ENCODE results near the gene LIMS2. TPM values are rescaled to one million over a fixed set of nuclear protein-coding genes. Genes with fewer than 3 reads are reported as not detected.

The LIMS2 gene
- total RNA-seq, 1 donor from 2014 or later, result 171 TPM

- Mint-ChIP-seq H3K9me3 (ENCODE audit: low read depth) (no peaks in the 10 kb centered on the region), H3K4me1 (ENCODE audit: low read depth) (peaks cover 54% of the 10 kb centered on the region), H3K27ac (ENCODE audit: unreplicated experiment) (peak overlapping the region; percentile 5), H3K36me3 (ENCODE audit: low read depth) (peaks cover 15% of the 10 kb centered on the region), H3K27me3 (ENCODE audit: low read depth) (no peaks in the 10 kb centered on the region), H3K4me3 (ENCODE audit: unreplicated experiment) (no peak overlapping the region)
- no peak for TF ChIP-seq CTCF (IDR thresholded peaks at IDR 0.05)
- DNase-seq (ENCODE audit: low spot score), result no peak
Measured at GRCh38 chr2:127704641-127705390, 29.5 kb upstream of the LIMS2 start.

- H3K36me3 Mint-ChIP-seq (ENCODE audit: low read depth), result peaks cover 8% of the 10 kb centered on the region
- no peak overlapping the region for H3K27ac Mint-ChIP-seq (ENCODE audit: unreplicated experiment)
- TF ChIP-seq CTCF (IDR thresholded peaks at IDR 0.05), result no peak
- H3K4me3 Mint-ChIP-seq (ENCODE audit: unreplicated experiment), result no peak overlapping the region
- H3K27me3 Mint-ChIP-seq (ENCODE audit: low read depth), result no peaks in the 10 kb centered on the region
- no peak for DNase-seq (ENCODE audit: low spot score)
- no peaks in the 10 kb centered on the region for H3K9me3 Mint-ChIP-seq (ENCODE audit: low read depth)
- H3K4me1 Mint-ChIP-seq (ENCODE audit: low read depth), result peaks cover 50% of the 10 kb centered on the region
Measured at GRCh38 chr2:127703282-127703681, 28.0 kb upstream of the LIMS2 start.

DNA sequence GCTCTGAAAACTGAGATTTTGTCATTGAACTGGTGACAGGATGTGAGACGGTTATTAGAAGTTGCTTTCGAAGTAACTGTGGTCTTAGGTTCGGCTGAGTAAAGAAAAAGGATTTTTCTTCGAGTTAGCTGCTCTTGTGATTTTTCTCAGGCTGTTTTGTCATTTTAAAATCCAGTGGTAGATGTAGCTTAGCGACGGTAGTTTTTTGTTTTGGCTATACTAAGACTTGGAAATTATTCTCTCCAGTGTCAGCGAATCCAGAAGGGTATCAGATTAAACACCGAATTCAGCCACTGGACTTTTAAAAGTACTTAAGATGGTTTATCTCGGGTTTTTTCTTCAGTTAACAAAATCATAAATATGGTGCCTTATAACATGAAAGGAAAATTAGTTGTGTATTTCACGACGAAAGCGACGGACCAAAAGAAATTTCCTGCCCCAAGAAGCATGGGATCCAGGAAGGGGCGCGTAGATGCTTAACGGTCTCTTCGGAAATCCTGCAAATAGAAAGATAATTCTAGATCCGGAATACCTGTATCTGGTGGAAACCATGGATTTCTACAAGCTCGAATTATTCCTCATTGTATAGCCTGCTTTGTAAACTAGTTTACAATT lies 27.2 kb upstream of the LIMS2 start:
- no peak for DNase-seq (ENCODE audit: low spot score)
- Mint-ChIP-seq H3K27me3 (ENCODE audit: low read depth) (no peaks in the 10 kb centered on the region), H3K27ac (ENCODE audit: unreplicated experiment) (peak overlapping the region; percentile 94), H3K9me3 (ENCODE audit: low read depth) (no peaks in the 10 kb centered on the region), H3K36me3 (ENCODE audit: low read depth) (peaks cover 9% of the 10 kb centered on the region), H3K4me1 (ENCODE audit: low read depth) (peaks cover 42% of the 10 kb centered on the region), H3K4me3 (ENCODE audit: unreplicated experiment) (peak overlapping the region; percentile 78)
- TF ChIP-seq CTCF (IDR thresholded peaks at IDR 0.05), result peak; percentile 8

DNA sequence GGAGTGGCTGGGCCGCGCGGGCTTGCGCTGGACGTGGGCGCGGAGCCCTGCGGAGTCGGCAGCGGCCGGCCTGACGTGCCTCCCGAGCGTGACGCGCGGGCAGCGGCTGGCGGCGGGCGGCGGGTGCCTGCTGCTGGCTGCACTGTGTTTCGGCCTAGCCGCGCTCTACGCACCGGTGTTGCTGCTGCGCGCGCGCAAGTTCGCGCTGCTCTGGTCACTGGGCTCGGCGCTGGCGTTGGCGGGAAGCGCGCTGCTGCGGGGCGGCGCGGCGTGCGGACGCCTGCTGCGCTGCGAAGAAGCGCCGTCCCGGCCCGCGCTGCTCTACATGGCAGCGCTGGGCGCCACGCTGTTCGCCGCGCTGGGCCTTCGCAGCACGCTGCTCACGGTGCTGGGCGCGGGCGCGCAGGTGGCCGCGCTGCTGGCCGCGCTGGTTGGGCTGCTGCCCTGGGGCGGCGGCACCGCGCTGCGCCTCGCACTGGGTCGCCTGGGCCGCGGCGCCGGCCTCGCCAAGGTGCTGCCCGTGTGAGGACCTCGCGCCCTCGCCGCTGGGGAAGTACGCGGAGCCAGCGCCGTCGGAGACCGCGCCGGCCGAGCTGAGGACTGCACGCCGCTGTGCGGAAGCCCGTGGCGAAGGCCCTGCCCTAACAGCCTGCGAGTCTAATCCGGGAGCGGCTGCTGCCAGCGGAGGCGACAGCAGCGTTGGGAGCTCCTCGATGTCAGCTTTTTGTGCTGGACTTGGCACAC lies 26.5 kb upstream of the LIMS2 start:
- peak overlapping the region; percentile 84 for H3K4me3 Mint-ChIP-seq (ENCODE audit: unreplicated experiment)

More for the DNA sequence above, 26.5 kb upstream of the LIMS2 start:
- Mint-ChIP-seq H3K4me1 (ENCODE audit: low read depth) (peaks cover 41% of the 10 kb centered on the region), H3K9me3 (ENCODE audit: low read depth) (no peaks in the 10 kb centered on the region), H3K27me3 (ENCODE audit: low read depth) (no peaks in the 10 kb centered on the region), H3K36me3 (ENCODE audit: low read depth) (peaks cover 9% of the 10 kb centered on the region), H3K27ac (ENCODE audit: unreplicated experiment) (peak overlapping the region; percentile 94)
- no peak for DNase-seq (ENCODE audit: low spot score)
- TF ChIP-seq CTCF (IDR thresholded peaks at IDR 0.05), result peak; percentile 52
